ENCODE data around the gene SCD. TPM values are rescaled to one million over a fixed set of nuclear protein-coding genes. Genes with fewer than 3 reads are reported as not detected.

The SCD gene
- total and polyA plus RNA-seq, 2 of the 13 experiments (the other 11 are each of a cell fraction or from before 2014, with no cell fraction given): 492 to 512 TPM

- TF ChIP-seq CTCF (CRISPR knock-in tag; IDR thresholded peaks at IDR 0.05) (peak; percentile 95), ZBTB26 (CRISPR knock-in tag; IDR thresholded peaks at IDR 0.05; ENCODE audit: borderline replicate concordance) (no peak), PTBP1 (IDR thresholded peaks at IDR 0.05; ENCODE audit: low read depth, low read length, poor library complexity, severe bottlenecking) (no peak), TAF1 (CRISPR knock-in tag; IDR thresholded peaks at IDR 0.05) (peak; percentile 35; the same call in 1 of the 2 replicates), SRY (CRISPR knock-in tag; IDR thresholded peaks at IDR 0.05) (0 out of 2 replicates have a peak, but pooled peaks have one; percentile 25), RBFOX2 (IDR thresholded peaks at IDR 0.05; ENCODE audit: low read depth, low read length) (peak; percentile 56), MAX (IDR thresholded peaks at IDR 0.05) (peak; percentile 54; the same call in 1 of the 2 replicates), CBX2 (IDR thresholded peaks at IDR 0.05; ENCODE audit: low read depth, low read length) (no peak), CBX2 (CRISPR knock-in tag; IDR thresholded peaks at IDR 0.05; ENCODE audit: low read depth) (no peak), ZNF83 (CRISPR knock-in tag; IDR thresholded peaks at IDR 0.05; ENCODE audit: borderline replicate concordance) (0 out of 2 replicates have a peak, but pooled peaks have one; percentile 53), TRAFD1 (CRISPR knock-in tag; IDR thresholded peaks at IDR 0.05; ENCODE audit: borderline replicate concordance) (no peak), SMAD3 (CRISPR knock-in tag; IDR thresholded peaks at IDR 0.05) (peak; percentile 50; the same call in 1 of the 2 replicates), KLF16 (CRISPR knock-in tag; IDR thresholded peaks at IDR 0.05) (peak in 1 of 2 experiments; percentile 46; a peak in 2 of 4 replicates), MAZ (IDR thresholded peaks at IDR 0.05; ENCODE audit: borderline replicate concordance, low read depth, low read length) (no peak), MAZ (CRISPR knock-in tag; IDR thresholded peaks at IDR 0.05; ENCODE audit: low read depth) (peak; percentile 32; the same call in 1 of the 2 replicates)
These were observed 4.9 kb upstream of the SCD start (continued) for GRCh38 chr10:100341953-100342626.
